ENCODE results near the gene CCNL1.

Gene CCNL1

DNA sequence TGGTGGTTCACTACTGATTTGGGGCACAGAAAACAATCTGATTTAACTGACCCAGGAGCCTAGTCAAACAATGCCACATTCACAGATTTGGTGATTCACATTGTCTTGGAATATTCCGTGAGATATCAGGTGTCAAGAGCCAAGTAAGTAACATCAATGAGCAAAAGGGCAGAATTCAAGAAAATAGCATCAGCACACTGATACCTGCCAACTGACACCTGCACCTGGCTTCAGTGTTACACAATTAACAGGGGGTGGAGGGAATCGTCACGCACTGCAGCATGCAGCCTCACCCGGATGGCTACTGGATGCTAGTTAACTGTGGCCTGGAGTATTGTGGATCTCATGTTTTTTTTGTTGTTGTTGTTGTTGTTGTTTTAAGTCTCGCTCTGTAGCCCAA is 17.6 kb downstream of the CCNL1 start:
- no peak for DNase-seq

DNA sequence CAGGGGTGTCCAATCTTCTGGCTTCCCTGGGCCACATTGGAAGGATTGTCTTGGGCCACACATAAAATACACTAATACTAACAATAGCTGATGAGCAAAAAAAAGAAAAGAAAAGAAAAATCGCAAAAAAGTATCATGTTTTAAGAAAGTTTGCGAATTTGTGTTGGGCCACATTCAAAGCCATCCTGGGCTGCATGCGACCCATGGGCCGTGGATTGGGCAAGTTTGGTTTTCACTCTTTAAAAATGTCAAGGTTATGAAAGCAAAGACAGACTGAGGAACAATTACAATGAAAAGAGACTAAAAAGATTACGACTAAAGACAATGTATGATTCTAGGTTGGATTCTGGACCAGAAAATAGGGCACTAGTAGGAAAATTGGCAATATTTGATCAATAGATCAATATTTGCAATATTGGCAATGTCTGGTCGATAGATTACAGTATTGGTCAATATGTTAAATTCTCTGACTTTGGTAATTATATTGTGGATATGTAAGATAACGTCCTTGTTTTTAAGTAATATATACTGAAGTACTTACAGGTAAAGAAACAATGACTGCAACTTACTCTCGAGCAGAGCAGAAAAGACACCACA is 19.9 kb downstream of the CCNL1 start:
- no peak for DNase-seq

DNA sequence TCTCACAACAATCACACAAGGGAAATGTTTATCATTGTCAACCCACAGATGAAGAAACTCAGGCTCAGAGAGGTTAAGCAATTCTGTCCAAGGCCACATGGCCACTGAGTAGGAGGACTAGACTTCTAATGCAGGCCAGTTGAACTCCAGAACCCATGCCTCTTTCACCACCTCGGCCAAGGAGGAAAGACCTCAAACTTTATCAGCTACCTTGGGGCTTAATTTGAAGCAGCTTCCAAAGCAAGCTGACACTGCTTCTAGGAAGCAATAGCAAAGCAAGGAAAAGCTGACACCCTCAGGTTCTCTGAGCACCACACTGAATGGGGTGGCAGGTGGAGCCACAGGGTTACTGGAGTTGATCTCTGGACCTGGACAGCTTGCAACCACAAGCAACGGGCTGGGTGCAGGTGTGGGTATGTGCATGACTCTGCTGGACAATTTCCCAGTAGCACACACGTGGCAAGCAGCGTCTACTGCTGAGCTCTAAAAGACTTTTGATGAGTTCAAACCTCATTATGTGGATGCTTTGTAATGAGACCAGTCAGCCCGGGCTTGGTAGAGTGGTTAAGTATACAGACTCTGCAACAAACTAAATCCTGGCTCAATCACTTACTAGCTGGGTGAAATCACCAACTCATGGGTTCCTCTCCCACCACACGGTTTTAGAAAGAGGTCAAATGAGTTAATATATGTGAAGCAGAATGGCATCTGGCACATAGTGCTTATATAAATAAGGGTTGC is 23.1 kb downstream of the CCNL1 start:
- no peak for DNase-seq

GRCh38 chr3:157135671-157136396 is 24.1 kb downstream of the CCNL1 start:
- no peak for DNase-seq

DNA sequence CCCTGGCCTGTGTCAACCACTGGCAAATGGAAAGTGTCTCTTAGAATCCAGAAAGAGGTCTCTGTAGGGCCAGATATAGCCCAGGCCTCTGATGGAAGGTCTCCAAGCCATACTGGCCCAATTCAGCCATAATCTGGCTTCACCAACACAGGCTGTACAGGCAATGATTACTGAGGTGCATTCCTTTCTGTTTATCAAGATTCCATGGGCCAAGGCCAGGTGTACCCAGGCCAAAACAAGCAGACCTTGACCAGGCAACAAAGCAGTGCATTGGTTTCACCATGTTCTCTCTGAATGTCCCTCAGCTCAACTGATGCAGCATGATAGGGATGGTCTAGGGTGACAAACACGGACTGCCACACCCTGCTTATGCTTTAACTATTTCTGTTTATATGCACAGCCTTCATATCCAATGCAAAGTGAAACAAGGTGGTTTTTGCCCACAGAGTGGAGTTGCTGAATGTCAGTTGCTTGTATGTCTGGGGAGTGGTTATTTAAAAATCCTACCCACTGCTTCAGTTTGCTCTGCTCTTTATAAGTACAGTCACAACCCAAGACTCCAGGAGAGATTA is 25.2 kb downstream of the CCNL1 start:
- DNase-seq = no peak

DNA sequence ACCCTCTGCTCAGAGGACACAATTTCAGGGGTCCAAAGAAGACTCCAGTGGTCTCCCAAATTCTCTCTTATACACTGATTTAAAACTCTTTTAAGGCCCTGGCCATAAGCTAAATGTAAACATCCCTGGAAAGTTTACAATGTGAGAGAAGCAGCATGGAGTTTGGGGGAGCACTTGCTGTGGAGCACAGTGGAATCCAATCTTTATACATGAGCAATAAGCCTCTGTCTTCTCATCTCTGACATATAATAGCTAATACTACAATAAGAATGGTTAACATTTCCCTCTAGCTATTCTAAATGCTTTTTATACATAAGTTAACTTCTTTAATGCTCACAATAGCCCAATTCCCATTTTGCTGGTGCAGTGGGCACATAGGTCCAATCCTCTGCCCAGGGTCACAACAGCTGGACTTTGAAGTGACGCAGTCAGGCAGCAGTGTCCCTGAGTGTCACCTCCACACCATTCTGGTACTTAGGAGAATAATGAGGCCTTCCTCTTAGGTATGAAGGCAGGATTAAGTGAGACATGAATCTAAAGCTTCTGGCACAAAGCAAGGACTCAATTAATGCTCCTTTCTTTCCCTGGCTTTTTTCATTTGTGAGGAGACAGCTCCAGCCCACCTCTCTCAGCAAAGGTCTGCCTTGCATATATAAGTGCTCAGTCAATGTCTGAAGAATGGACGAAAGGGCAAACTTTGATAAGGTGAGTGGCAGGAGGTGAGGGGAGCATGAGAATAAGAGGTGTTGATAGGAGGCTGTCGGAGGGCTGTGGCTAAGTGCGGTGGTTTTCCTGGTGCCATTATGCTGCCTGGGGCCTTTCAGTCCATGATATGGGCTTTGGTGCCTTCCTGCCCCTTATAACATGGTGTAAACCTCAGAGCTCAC is 26.3 kb downstream of the CCNL1 start:
- no peak for DNase-seq

DNA sequence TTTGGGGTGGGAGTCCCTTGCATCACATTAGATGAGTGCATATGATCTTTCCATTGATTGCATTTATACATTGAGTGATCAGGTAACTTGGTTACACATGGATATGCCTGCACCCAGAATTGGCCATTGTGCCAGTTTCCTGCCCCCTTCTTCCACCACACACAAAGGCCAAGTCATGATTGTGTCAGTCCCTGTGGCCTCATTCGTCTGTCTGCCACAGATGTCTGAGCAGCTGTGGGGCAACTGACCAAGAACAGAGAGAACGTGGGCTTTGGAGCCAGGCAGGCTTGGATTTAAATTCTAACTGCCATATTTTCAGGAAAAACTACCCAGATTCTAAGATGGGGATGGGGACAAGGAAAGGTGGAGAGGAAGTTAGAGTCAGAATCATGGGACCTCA is 27.0 kb downstream of the CCNL1 start:
- no peak for DNase-seq

- no peak for DNase-seq
These were observed 27.6 kb downstream of the CCNL1 start for GRCh38 chr3:157132341-157132740.

GRCh38 chr3:157131861-157132260 is 28.1 kb downstream of the CCNL1 start:
- DNase-seq = no peak

DNA sequence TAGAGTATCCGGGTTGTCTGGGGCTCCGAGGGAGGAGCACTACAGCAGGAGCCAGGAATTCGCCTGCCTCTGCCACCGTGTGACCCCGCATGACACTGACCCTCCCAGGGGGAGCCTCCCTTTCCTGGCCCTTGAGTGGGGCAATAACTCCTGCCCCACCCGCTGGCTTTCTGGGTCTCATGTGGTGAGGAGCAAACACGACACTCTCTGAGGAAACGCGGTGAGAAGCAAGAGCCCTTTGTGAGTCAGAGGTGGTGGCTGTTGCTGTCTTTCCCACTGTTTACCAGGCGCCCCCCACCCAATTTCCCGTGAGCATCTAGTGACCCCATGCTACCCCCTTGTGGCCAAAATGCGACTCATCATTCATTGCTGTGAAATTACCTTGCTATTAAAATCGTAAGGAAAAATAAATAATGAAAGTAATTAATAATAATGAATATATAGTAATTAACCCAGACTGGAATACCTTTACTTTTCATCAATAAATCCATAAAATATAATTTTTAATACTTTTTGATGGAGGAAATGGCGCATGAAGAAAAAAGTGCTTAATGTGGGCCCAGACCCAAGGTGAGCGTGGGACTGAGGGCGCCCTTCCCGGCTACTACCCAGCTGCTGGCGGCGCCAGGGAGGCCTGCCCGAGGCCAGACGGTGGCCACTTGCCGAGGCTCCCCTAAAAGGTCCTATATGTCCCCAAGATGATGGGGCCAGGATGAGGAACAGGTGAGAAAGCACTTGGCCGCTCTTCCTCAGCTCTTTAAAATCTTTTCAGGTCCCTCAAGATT is 29.3 kb downstream of the CCNL1 start:
- peak; percentile 67 for DNase-seq

DNA sequence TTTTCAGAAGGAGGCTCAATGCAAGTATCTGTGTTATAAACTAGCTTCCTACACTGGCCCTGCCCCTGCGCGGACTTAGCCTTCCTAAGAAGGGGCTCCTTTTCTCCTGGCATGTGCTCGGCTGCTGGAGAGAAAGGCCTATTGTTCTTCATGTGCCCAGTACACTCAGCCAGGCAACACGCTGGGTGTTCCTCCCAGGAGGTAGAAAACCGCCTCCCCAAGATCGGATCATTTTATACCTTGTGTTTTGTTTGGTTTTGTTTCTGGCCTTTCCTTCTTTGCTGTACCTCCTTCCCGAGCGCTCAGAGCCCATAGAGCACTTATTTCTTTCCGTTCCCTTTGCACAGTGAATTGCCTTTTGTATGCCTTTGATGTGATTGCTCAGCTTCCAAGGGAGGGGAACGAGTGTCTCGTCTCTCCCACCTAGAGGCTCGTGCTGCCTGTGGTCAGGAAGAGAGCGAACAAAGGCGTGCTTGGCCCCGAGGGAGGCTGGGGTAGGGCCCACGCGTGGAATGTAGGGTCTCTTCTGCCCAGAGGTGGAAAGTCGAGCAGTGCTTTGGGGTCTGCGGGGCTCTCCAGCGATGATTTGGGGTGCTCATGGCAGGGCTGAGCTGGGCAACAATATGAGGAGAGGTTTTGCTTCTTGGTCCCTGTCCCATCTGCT is 30.0 kb downstream of the CCNL1 start:
- DNase-seq = no peak

DNA sequence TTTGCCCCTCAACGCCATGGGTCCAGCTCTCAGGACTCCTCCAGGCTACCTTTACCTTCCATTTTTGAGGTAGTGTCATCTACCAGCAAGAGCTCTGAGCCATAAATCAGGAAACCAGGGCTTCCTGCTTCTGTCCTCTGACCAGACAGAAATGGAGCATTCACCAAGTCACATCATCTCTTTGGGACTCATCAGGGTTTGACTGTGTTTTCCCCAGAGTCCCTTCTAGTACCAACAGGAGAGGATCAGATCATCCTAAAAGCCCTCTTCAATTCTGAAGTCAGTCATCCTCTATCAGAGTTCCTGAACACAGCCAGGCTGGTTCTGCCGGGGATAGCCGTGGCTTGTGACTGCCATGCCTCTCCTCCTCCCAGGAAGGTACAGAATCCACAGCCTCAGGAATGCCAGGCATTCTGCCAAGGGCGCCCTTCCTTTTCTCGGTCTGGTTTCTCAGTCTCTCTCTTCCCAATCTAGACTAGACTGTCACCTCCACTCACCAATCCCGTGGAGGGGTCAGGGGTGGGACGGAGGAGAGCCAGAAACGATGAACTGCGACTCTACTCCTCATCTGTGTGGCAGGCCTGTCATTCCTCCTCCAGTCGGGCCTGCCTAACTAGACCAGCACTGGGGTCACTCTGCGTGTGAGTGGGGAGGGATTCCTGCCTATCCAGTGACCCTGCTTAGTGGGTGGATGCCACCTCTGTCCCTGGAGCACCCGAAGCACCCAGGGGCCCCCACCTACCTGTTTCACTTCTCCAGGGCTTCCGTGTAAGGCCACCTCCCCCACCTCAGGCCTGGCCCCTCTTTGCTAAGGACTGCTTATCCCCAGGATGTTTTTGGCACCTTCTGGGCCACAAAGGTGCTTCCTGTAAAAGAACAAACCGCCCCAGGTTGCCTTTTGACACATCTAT is 30.9 kb downstream of the CCNL1 start:
- no peak for DNase-seq

- no peak for DNase-seq
These were observed 31.8 kb downstream of the CCNL1 start for GRCh38 chr3:157127831-157128767.

DNA sequence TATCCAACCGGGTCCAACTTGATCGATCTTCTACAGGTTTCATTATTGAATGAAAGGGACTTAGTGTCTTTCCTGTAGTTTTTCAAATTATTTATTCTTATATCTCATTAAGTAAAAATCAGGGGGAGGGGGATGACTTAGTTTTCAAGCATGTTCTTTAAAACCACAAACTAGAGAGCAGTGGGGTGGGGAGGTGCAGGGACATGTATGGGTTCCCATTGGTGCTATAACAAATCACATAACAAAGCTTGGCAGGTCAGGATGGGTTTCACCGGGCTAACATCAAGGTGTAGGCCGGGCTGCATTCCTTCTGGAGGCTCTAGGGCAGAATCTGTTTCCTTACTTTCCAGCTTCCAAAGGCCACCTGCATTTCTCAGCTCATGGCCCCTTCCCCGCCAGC is 32.7 kb downstream of the CCNL1 start:
- no peak for DNase-seq

DNA sequence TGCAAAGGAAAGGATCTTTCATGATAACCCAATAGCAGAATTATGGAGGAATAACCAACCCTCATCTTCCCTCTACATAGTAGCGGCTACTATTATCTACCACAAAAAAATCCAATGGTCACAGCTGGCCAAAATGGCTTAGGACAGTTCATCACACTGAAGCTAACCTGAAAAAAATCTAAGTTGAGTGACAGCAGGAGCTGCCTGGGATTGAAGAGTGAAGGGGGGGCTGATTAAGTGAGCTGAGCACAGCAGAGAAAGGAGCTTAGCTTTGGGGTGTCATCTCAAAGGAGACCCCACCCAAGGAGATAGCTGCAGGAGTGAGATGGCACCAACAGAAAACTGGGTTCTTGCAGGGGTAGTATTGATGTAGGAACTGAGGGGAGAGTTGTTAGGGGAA is 33.6 kb downstream of the CCNL1 start:
- DNase-seq = no peak

- DNase-seq = no peak
These were observed 34.8 kb downstream of the CCNL1 start for GRCh38 chr3:157125101-157125500.

DNA sequence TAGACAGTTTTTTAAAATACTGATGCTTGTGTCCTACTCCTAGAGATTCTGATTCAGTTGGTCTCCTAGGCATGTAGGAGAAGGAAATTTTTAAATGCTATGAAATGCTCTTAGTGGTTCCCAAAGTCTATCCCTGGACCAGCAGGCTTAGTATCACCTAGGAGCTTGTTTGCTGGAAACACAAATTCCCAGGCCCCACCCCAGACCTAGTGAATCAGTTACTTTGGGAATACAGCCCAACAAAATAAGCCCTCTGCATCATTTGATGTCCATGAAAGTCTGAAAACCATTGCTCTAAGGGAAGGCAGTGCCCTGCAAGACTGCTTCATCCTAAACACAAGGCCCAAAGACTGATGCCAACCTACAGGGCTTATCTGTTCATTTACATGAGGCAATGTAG is 36.3 kb downstream of the CCNL1 start:
- no peak for DNase-seq

DNA sequence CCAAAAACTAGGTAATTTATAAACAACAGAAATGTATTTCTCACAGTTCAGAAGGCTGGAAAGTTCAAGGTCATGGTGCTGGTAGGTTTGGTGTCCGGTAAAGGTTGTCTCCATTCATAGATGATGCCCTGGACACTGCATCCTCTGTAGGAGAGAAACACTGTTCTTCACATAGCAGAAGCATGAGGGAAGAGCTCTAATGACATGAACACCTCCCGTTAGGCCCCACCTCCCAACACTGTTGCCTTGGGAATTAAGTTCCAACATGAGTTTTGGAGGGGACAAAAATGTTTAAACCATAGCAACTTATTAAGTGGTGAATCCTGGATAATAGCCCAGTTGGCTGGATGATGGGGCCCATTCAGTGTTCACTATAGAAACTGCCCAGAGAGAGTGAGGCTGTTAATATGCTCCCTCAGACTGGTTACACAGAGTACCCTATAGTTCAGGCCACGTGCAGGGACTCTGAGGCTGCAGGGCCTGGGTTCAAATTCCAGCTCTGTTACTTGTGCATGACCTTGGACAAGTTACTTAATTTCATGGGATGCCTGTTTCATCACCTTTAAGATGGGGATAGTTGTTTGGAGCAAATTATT is 37.0 kb downstream of the CCNL1 start:
- DNase-seq = no peak

DNA sequence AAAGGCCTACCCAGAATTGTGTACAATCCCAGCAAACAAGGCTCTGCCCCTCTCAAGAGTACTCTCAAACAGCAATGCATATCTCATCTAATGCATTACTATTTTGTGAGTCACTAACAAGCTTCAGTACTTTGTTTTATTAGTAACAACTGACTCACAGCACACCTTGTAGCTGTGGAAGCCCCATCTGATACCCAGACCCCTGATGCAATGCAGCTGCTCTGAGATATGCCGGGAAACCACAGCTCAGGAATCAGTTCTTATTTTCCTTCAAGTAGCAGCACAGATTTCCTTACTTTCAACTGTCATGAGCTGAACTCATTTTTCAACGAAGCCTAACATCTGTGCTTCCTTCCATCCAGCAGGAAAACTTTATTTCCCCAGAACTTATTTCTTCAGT is 37.8 kb downstream of the CCNL1 start:
- no peak for DNase-seq
